HG03571 (cell line): ENCODE results near the gene INSYN2B.
"Not testable (repeated sequence)": the region's sequence is repeated elsewhere in the genome, so short reads cannot be mapped to it uniquely, and the experiment has no call there.

Experiments
- ATAC-seq: cut with Tn5 transposase; IDR thresholded peaks from one replicate; pipeline ENCODE4 v1.9.1; 2021; ENCODE audit not compliant: unreplicated experiment

Gene INSYN2B

GRCh38 chr5:169860585-169860984 is 119.7 kb downstream of the INSYN2B start:
- ATAC-seq, result peak; percentile 60

- ATAC-seq, result no peak
Observed at GRCh38 chr5:169856571-169856970, 123.7 kb downstream of the INSYN2B start.

- ATAC-seq, result no peak
Observed at GRCh38 chr5:169851321-169851850, 128.9 kb downstream of the INSYN2B start.

- ATAC-seq, result no peak
Observed at GRCh38 chr5:169850409-169850808, 129.9 kb downstream of the INSYN2B start.

GRCh38 chr5:169848792-169849191 is 131.5 kb downstream of the INSYN2B start:
- ATAC-seq, result no peak

GRCh38 chr5:169848271-169848670 is 132.0 kb downstream of the INSYN2B start:
- ATAC-seq, result no peak

GRCh38 chr5:169847519-169847918 is 132.8 kb downstream of the INSYN2B start:
- no peak for ATAC-seq

- ATAC-seq, result no peak
Observed at GRCh38 chr5:169842699-169843098, 137.6 kb downstream of the INSYN2B start.

GRCh38 chr5:169840405-169840804 is 139.9 kb downstream of the INSYN2B start:
- ATAC-seq, result no peak

- ATAC-seq, result peak; percentile 92
Observed at GRCh38 chr5:169838688-169839087, 141.6 kb downstream of the INSYN2B start.

GRCh38 chr5:169837686-169838085 is 142.6 kb downstream of the INSYN2B start:
- no peak for ATAC-seq

GRCh38 chr5:169836835-169837536 is 143.3 kb downstream of the INSYN2B start:
- ATAC-seq, result no peak

- ATAC-seq, result not testable (repeated sequence)
Observed at GRCh38 chr5:169834540-169834939, 145.8 kb downstream of the INSYN2B start.

- ATAC-seq, result not testable (repeated sequence)
Observed at GRCh38 chr5:169833681-169834292, 146.5 kb downstream of the INSYN2B start.

- ATAC-seq, result no peak
Observed at GRCh38 chr5:169832845-169833244, 147.4 kb downstream of the INSYN2B start.

- no peak for ATAC-seq
Observed at GRCh38 chr5:169832304-169832703, 148.0 kb downstream of the INSYN2B start.

GRCh38 chr5:169831331-169831730 is 149.0 kb downstream of the INSYN2B start:
- no peak for ATAC-seq

- no peak for ATAC-seq
Observed at GRCh38 chr5:169828385-169828784, 151.9 kb downstream of the INSYN2B start.

GRCh38 chr5:169827769-169828168 is 152.5 kb downstream of the INSYN2B start:
- ATAC-seq, result no peak

GRCh38 chr5:169826618-169827017 is 153.7 kb downstream of the INSYN2B start:
- no peak for ATAC-seq

- no peak for ATAC-seq
Observed at GRCh38 chr5:169817031-169817430, 163.3 kb downstream of the INSYN2B start.

GRCh38 chr5:169814522-169814921 is 165.8 kb downstream of the INSYN2B start:
- ATAC-seq, result no peak
